ENCODE measurements around the gene IRX6. TPM values are rescaled to one million over a fixed set of nuclear protein-coding genes. Genes with fewer than 3 reads are reported as not detected.

The IRX6 gene
- not detected for total RNA-seq

DNA sequence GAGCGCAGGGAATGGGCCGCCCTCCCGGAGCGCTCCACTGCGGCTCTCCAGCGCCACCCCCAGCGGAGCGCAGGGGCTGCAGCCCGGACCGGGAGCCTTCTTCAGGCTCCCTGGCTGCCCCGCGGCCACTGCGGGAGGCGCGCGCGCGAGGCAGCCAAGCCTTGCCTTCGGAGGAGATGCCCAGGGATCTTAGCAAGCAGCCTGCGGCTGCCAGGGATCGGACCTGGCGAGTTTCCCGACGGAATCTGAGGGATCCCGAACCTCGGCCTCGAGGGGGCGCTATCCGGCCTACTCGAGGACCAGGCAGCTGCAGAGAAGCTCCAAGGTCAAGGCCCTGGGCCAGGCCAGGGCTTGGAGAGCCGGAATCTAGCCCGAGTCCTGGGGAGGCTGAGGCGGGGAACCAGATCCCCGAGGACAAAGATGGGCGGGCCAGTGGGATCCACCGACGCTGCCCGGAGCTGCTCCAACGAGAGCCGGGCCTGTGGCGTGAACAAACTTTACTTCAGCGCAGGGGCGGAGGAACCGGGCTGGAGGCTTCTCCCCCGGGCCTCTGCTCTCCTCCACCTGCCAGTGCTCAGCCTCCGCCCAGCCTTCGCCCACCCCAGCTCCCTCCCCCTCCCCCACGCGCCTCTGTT is at the start of gene IRX6:
TSS of gene IRX6 (plus strand) at position 567 of the 635 bp plus-strand sequence. CDS start 889 bp downstream, outside the sequence.
- peaks cover 4 to 10% (median 8%) of the 10 kb centered on the region in 3 donors for H3K4me1 ChIP-seq (ENCODE audit: control insufficient read depth in 3 of 3, insufficient read depth in 3 of 3, low read length in 3 of 3)
- peak within 1 kb of the TSS in 2 of 3 donors; percentile 70 to 86 for H3K9ac ChIP-seq (ENCODE audit: low read depth in 1 of 3, low read length in 3 of 3)
- H3K4me3 ChIP-seq (ENCODE audit: low read length in 3 of 3), result peak within 1 kb of the TSS; percentile 54 to 70 (median 63)
- peak within 1 kb of the TSS; percentile 83 for H3K27ac ChIP-seq (ENCODE audit: low read depth, low read length)
- H3K36me3 ChIP-seq (ENCODE audit: control insufficient read depth in 3 of 3, insufficient read depth in 3 of 3, low read length in 3 of 3), result peaks cover 0 to under 1% (median 0%) of the 10 kb centered on the region in 3 donors
- H3K9me3 ChIP-seq (ENCODE audit: control insufficient read depth in 3 of 3, low read length in 3 of 3), result no peaks in the 10 kb centered on the region
- H3K27me3 ChIP-seq (ENCODE audit: control insufficient read depth in 3 of 3, insufficient read depth in 3 of 3, low read length in 3 of 3), result peaks cover 15 to 48% (median 26%) of the 10 kb centered on the region in 3 donors

GRCh38 chr16:55274391-55274790 is 49.6 kb upstream of the IRX6 start:
- H3K9me3 ChIP-seq (ENCODE audit: control insufficient read depth in 3 of 3, low read length in 3 of 3), result no peaks in the 10 kb centered on the region
- no peak overlapping the region for H3K9ac ChIP-seq (ENCODE audit: low read depth in 1 of 3, low read length in 3 of 3)
- H3K36me3 ChIP-seq (ENCODE audit: control insufficient read depth in 3 of 3, insufficient read depth in 3 of 3, low read length in 3 of 3), result no peaks in the 10 kb centered on the region
- H3K27ac ChIP-seq (ENCODE audit: low read depth, low read length), result no peak overlapping the region
- peaks cover 7 to 16% (median 11%) of the 10 kb centered on the region in 3 donors for H3K4me1 ChIP-seq (ENCODE audit: control insufficient read depth in 3 of 3, insufficient read depth in 3 of 3, low read length in 3 of 3)
- no peak overlapping the region for H3K4me3 ChIP-seq (ENCODE audit: low read length in 3 of 3)
- H3K27me3 ChIP-seq (ENCODE audit: control insufficient read depth in 3 of 3, insufficient read depth in 3 of 3, low read length in 3 of 3), result no peaks in the 10 kb centered on the region

- no peaks in the 10 kb centered on the region for H3K36me3 ChIP-seq (ENCODE audit: control insufficient read depth in 3 of 3, insufficient read depth in 3 of 3, low read length in 3 of 3)
- H3K9me3 ChIP-seq (ENCODE audit: control insufficient read depth in 3 of 3, low read length in 3 of 3), result no peaks in the 10 kb centered on the region
- no peaks in the 10 kb centered on the region for H3K27me3 ChIP-seq (ENCODE audit: control insufficient read depth in 3 of 3, insufficient read depth in 3 of 3, low read length in 3 of 3)
- no peak overlapping the region for H3K4me3 ChIP-seq (ENCODE audit: low read length in 3 of 3)
- no peak overlapping the region for H3K9ac ChIP-seq (ENCODE audit: low read depth in 1 of 3, low read length in 3 of 3)
- no peak overlapping the region for H3K27ac ChIP-seq (ENCODE audit: low read depth, low read length)
- peaks cover 7 to 16% (median 11%) of the 10 kb centered on the region in 3 donors for H3K4me1 ChIP-seq (ENCODE audit: control insufficient read depth in 3 of 3, insufficient read depth in 3 of 3, low read length in 3 of 3)
Observed at GRCh38 chr16:55275167-55275566, 48.8 kb upstream of the IRX6 start.

DNA sequence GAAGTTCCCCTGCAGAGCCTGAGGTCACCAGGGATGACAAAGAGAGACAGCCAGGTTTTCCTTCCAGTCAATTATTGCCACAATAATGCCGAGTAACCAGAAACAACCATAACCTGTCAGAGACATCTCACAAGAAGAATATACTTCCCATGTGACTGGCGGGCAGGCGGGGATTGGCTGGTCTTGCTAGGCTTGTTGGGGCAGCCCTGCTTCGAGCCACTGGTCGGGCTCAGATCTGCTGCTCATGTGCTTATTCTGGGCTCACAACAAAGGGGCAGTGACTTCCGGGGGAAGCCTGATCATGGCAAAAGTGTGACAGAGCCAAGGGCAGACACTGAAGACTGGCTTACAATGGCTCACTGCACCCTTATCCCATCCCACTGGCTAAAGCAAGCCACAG is 48.1 kb upstream of the IRX6 start:
- Histone ChIP-seq H3K4me3 (ENCODE audit: low read length in 3 of 3) (no peak overlapping the region), H3K27ac (ENCODE audit: low read depth, low read length) (no peak overlapping the region), H3K27me3 (ENCODE audit: control insufficient read depth in 3 of 3, insufficient read depth in 3 of 3, low read length in 3 of 3) (peaks cover 0 to 3% (median 0%) of the 10 kb centered on the region in 3 donors), H3K9me3 (ENCODE audit: control insufficient read depth in 3 of 3, low read length in 3 of 3) (no peaks in the 10 kb centered on the region), H3K9ac (ENCODE audit: low read depth in 1 of 3, low read length in 3 of 3) (no peak overlapping the region), H3K36me3 (ENCODE audit: control insufficient read depth in 3 of 3, insufficient read depth in 3 of 3, low read length in 3 of 3) (no peaks in the 10 kb centered on the region), H3K4me1 (ENCODE audit: control insufficient read depth in 3 of 3, insufficient read depth in 3 of 3, low read length in 3 of 3) (peaks cover 7 to 16% (median 11%) of the 10 kb centered on the region in 3 donors)

DNA sequence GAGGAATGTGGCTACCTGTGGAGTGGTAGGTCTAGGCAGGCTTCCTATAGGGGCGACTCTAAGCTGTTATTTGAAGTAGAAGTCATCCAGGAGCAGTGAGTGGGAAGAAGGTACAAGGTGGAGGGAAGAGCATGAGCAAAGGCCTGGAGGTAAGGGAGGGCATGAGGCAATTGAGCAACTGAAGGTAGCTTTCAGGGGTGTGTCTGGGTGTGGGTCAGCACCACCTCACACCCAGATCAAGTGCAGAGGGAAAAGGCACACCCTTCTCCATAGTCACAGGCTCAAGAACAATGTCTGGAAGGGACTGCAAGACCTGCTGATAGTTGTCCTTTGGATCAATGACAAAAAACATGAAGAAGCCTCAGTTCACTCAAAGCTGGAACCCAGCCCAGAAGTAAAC is 46.5 kb upstream of the IRX6 start:
- Histone ChIP-seq H3K27ac (ENCODE audit: low read depth, low read length) (no peak overlapping the region), H3K4me1 (ENCODE audit: control insufficient read depth in 3 of 3, insufficient read depth in 3 of 3, low read length in 3 of 3) (peaks cover 0 to 3% (median 0%) of the 10 kb centered on the region in 3 donors), H3K4me3 (ENCODE audit: low read length in 3 of 3) (no peak overlapping the region), H3K9me3 (ENCODE audit: control insufficient read depth in 3 of 3, low read length in 3 of 3) (no peaks in the 10 kb centered on the region), H3K27me3 (ENCODE audit: control insufficient read depth in 3 of 3, insufficient read depth in 3 of 3, low read length in 3 of 3) (peaks cover 0 to 3% (median 0%) of the 10 kb centered on the region in 3 donors), H3K9ac (ENCODE audit: low read depth in 1 of 3, low read length in 3 of 3) (no peak overlapping the region), H3K36me3 (ENCODE audit: control insufficient read depth in 3 of 3, insufficient read depth in 3 of 3, low read length in 3 of 3) (no peaks in the 10 kb centered on the region)

DNA sequence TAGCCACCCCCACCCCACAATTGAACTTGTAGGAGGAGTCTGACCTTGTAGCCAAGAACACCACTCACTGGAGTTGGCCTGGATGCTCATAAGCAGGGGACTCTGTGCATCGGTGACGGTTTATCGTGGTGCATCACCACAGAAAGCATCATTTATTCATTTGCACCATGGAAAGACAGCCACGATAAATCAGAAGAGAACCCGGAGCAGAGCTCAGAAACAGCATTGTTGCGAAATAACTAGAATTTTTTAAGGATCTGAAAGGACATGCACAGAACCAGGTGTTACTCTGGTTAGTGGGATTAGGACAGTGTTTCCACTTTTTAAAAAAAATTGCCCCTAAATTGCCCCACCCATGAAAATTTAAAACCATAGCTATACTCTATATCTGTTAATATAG is 44.4 kb upstream of the IRX6 start:
- H3K27me3 ChIP-seq (ENCODE audit: control insufficient read depth in 3 of 3, insufficient read depth in 3 of 3, low read length in 3 of 3), result peaks cover 0 to 3% (median 0%) of the 10 kb centered on the region in 3 donors
- H3K9ac ChIP-seq (ENCODE audit: low read depth in 1 of 3, low read length in 3 of 3), result no peak overlapping the region
- H3K9me3 ChIP-seq (ENCODE audit: control insufficient read depth in 3 of 3, low read length in 3 of 3), result no peaks in the 10 kb centered on the region
- no peaks in the 10 kb centered on the region for H3K36me3 ChIP-seq (ENCODE audit: control insufficient read depth in 3 of 3, insufficient read depth in 3 of 3, low read length in 3 of 3)
- H3K4me3 ChIP-seq (ENCODE audit: low read length in 3 of 3), result no peak overlapping the region
- no peak overlapping the region for H3K27ac ChIP-seq (ENCODE audit: low read depth, low read length)
- no peaks in the 10 kb centered on the region for H3K4me1 ChIP-seq (ENCODE audit: control insufficient read depth in 3 of 3, insufficient read depth in 3 of 3, low read length in 3 of 3)

GRCh38 chr16:55280587-55280986 is 43.4 kb upstream of the IRX6 start:
- H3K4me3 ChIP-seq (ENCODE audit: low read length in 3 of 3), result no peak overlapping the region
- H3K36me3 ChIP-seq (ENCODE audit: control insufficient read depth in 3 of 3, insufficient read depth in 3 of 3, low read length in 3 of 3), result no peaks in the 10 kb centered on the region
- no peaks in the 10 kb centered on the region for H3K9me3 ChIP-seq (ENCODE audit: control insufficient read depth in 3 of 3, low read length in 3 of 3)
- no peak overlapping the region for H3K9ac ChIP-seq (ENCODE audit: low read depth in 1 of 3, low read length in 3 of 3)
- H3K4me1 ChIP-seq (ENCODE audit: control insufficient read depth in 3 of 3, insufficient read depth in 3 of 3, low read length in 3 of 3), result no peaks in the 10 kb centered on the region
- H3K27ac ChIP-seq (ENCODE audit: low read depth, low read length), result no peak overlapping the region
- peaks cover 0 to 3% (median 0%) of the 10 kb centered on the region in 3 donors for H3K27me3 ChIP-seq (ENCODE audit: control insufficient read depth in 3 of 3, insufficient read depth in 3 of 3, low read length in 3 of 3)

GRCh38 chr16:55282441-55282840 is 41.6 kb upstream of the IRX6 start:
- Histone ChIP-seq H3K4me3 (ENCODE audit: low read length in 3 of 3) (no peak overlapping the region), H3K9me3 (ENCODE audit: control insufficient read depth in 3 of 3, low read length in 3 of 3) (no peaks in the 10 kb centered on the region), H3K9ac (ENCODE audit: low read depth in 1 of 3, low read length in 3 of 3) (no peak overlapping the region), H3K27me3 (ENCODE audit: control insufficient read depth in 3 of 3, insufficient read depth in 3 of 3, low read length in 3 of 3) (peaks cover 0 to 3% (median 0%) of the 10 kb centered on the region in 3 donors), H3K4me1 (ENCODE audit: control insufficient read depth in 3 of 3, insufficient read depth in 3 of 3, low read length in 3 of 3) (no peaks in the 10 kb centered on the region), H3K36me3 (ENCODE audit: control insufficient read depth in 3 of 3, insufficient read depth in 3 of 3, low read length in 3 of 3) (no peaks in the 10 kb centered on the region), H3K27ac (ENCODE audit: low read depth, low read length) (no peak overlapping the region)

GRCh38 chr16:55283812-55284717 is 39.9 kb upstream of the IRX6 start:
- H3K27ac ChIP-seq (ENCODE audit: low read depth, low read length), result no peak overlapping the region
- no peak overlapping the region for H3K9ac ChIP-seq (ENCODE audit: low read depth in 1 of 3, low read length in 3 of 3)
- no peaks in the 10 kb centered on the region for H3K4me1 ChIP-seq (ENCODE audit: control insufficient read depth in 3 of 3, insufficient read depth in 3 of 3, low read length in 3 of 3)
- H3K4me3 ChIP-seq (ENCODE audit: low read length in 3 of 3), result no peak overlapping the region
- H3K36me3 ChIP-seq (ENCODE audit: control insufficient read depth in 3 of 3, insufficient read depth in 3 of 3, low read length in 3 of 3), result no peaks in the 10 kb centered on the region
- H3K9me3 ChIP-seq (ENCODE audit: control insufficient read depth in 3 of 3, low read length in 3 of 3), result no peaks in the 10 kb centered on the region
- peaks cover 0 to 3% (median 0%) of the 10 kb centered on the region in 3 donors for H3K27me3 ChIP-seq (ENCODE audit: control insufficient read depth in 3 of 3, insufficient read depth in 3 of 3, low read length in 3 of 3)

DNA sequence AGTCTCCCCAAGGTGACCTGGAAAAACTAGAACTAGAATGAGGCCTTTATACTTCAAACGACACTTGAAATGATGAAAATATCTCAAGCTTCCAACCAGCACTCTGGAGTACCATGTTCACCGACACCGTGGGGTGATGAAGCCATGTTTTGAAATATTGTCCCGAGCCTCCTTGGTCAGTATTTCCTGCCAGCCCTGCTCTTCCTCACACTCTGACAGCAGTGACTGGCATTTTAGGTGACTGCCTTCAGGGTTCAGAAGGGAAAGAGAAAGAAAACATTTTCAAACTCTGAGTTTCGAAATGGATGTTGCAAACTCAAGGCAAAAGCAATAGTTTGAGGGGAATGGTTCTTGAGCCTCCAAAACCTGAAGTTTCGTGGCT is 39.3 kb upstream of the IRX6 start:
- Histone ChIP-seq H3K4me1 (ENCODE audit: control insufficient read depth in 3 of 3, insufficient read depth in 3 of 3, low read length in 3 of 3) (no peaks in the 10 kb centered on the region), H3K36me3 (ENCODE audit: control insufficient read depth in 3 of 3, insufficient read depth in 3 of 3, low read length in 3 of 3) (no peaks in the 10 kb centered on the region), H3K27ac (ENCODE audit: low read depth, low read length) (no peak overlapping the region), H3K9me3 (ENCODE audit: control insufficient read depth in 3 of 3, low read length in 3 of 3) (no peaks in the 10 kb centered on the region), H3K27me3 (ENCODE audit: control insufficient read depth in 3 of 3, insufficient read depth in 3 of 3, low read length in 3 of 3) (peaks cover 0 to 3% (median 0%) of the 10 kb centered on the region in 3 donors), H3K4me3 (ENCODE audit: low read length in 3 of 3) (no peak overlapping the region), H3K9ac (ENCODE audit: low read depth in 1 of 3, low read length in 3 of 3) (no peak overlapping the region)

All from skeletal muscle tissue (tissue), 4 donors.